ENCODE results near the gene INTS3.
"Not testable (repeated sequence)": the region's sequence is repeated elsewhere in the genome, so short reads cannot be mapped to it uniquely, and the experiment has no call there.

- not testable (repeated sequence) for TF ChIP-seq POLR2A, CTCF (IDR thresholded peaks at IDR 0.05)
Observed at GRCh38 chr1:153766663-153767062, 38.8 kb downstream of the INTS3 start.
